C4-2B (cell line): ENCODE measurements around the gene OSBPL2.

Experiments used
- CTCF ChIP-seq: fragments of 450-650 bp; conservative IDR thresholded peaks from 2 replicates; pipeline ENCODE4 v1.5.1; 2017; ENCODE audit warnings: mild to moderate bottlenecking
- ZFX ChIP-seq: fragments of 450-650 bp; IDR thresholded peaks from 2 replicates; pipeline ENCODE4 v1.6.1; 2017

- TF ChIP-seq CTCF (no peak), ZFX (no peak)
These were observed 2.6 kb upstream of the OSBPL2 start for GRCh38 chr20:62235777-62236157.
